ENCODE measurements around the gene CSTPP1. TPM values are rescaled to one million over a fixed set of nuclear protein-coding genes. Genes with fewer than 3 reads are reported as not detected.

The CSTPP1 gene
- total and polyA plus RNA-seq, 8 donors, result 16.4 to 146 (median 37.3) TPM

DNA sequence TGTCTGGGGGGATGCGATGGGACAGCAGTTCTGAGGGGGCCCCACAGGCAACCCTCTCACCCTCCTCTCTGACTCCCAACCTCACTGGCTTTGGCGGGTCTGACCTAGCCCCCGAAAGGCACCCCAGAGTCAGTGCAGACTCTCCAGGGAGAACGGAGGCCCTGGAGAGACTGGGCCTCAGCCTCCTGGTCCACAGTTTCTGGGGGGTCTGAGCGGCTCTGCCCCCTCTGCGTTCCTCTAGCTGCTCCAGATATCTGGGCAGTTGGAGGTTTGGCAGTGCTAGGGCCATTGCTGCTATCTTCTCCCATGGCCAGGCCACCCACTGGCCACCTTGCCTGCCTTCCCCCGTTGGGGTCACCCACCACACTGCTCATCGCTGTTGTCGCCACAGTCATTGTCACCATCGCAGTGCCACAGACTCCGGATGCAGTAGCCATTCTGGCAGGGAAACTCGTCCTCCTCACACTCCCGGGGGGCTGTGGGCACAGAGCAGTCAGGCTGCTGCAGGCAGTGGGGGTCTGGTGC, 37.0 kb upstream of the CSTPP1 start:
- peaks cover 0 to 36% (median 14%) of the 10 kb centered on the region in 4 donors for H3K4me1 ChIP-seq
- H3K36me3 ChIP-seq, result peaks cover 7 to 41% (median 33%) of the 10 kb centered on the region in 4 donors
- DNase-seq, result no peak
- no peak overlapping the region for H3K4me3 ChIP-seq
- no peak overlapping the region for H3K27ac ChIP-seq
- WGBS, 5 donors, result 94 to 97% (median 96%) methylated on average over 10 to 13 of the region's 13 CpGs
- H3K9me3 ChIP-seq, result no peaks in the 10 kb centered on the region
- intact Hi-C loops (cut with DNase I; ENCODE audit: low total_unique reads), result no loop called here
- no peaks in the 10 kb centered on the region for H3K27me3 ChIP-seq
- TF ChIP-seq POLR2AphosphoS5 (IDR thresholded peaks at IDR 0.05) (no peak), EP300 (IDR thresholded peaks at IDR 0.05) (no peak), CTCF (IDR thresholded peaks at IDR 0.05) (no peak), POLR2A (IDR thresholded peaks at IDR 0.05) (no peak)

- Histone ChIP-seq H3K36me3 (peaks cover 7 to 35% (median 27%) of the 10 kb centered on the region in 4 donors), H3K4me1 (peaks cover 0 to 29% (median 11%) of the 10 kb centered on the region in 4 donors), H3K9me3 (no peaks in the 10 kb centered on the region), H3K27me3 (no peaks in the 10 kb centered on the region), H3K27ac (no peak overlapping the region), H3K4me3 (no peak overlapping the region)
- no peak for DNase-seq
- WGBS, 5 donors, result 85 to 92% (median 91%) methylated on average over 13 of the region's 13 CpGs
- TF ChIP-seq POLR2A (IDR thresholded peaks at IDR 0.05), result no peak
- no peak for TF ChIP-seq POLR2AphosphoS5 (IDR thresholded peaks at IDR 0.05)
- TF ChIP-seq EP300 (IDR thresholded peaks at IDR 0.05), result no peak
- TF ChIP-seq CTCF (IDR thresholded peaks at IDR 0.05), result no peak
- intact Hi-C loops (cut with DNase I; ENCODE audit: low total_unique reads), result no loop called here
Measured at GRCh38 chr11:46900091-46900746, 36.3 kb upstream of the CSTPP1 start.

GRCh38 chr11:46901156-46901555, 35.4 kb upstream of the CSTPP1 start:
- no peaks in the 10 kb centered on the region for H3K27me3 ChIP-seq
- 65 to 90% (median 79%) methylated on average over 3 of the region's 3 CpGs for WGBS, 5 donors
- H3K9me3 ChIP-seq, result no peaks in the 10 kb centered on the region
- DNase-seq, result no peak
- no peak overlapping the region for H3K27ac ChIP-seq
- intact Hi-C loops (cut with DNase I; ENCODE audit: low total_unique reads), result no loop called here
- H3K4me1 ChIP-seq, result peaks cover 0 to 23% (median 1%) of the 10 kb centered on the region in 4 donors
- peaks cover 7 to 25% (median 21%) of the 10 kb centered on the region in 4 donors for H3K36me3 ChIP-seq
- TF ChIP-seq POLR2AphosphoS5 (IDR thresholded peaks at IDR 0.05) (no peak), CTCF (IDR thresholded peaks at IDR 0.05) (no peak)
- no peak overlapping the region for H3K4me3 ChIP-seq

DNA sequence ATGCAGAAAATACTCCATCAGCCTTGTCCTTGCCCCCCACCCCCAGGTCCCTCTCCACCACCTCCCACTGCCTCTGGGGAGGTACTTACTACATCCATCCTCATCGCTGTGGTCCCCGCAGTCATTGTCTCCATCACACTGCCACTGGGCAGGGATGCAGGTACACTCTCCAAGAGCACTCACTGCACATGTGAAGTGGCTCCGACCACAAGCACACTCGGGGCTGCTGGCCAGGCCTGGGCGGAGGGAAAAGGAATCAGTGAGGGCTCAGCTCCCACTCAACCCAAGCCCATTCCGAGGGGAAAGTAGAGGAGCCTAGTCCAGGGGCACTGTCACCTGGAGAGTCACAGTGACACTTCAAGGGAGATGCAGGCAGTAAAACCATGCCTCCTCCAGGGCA, 33.9 kb upstream of the CSTPP1 start:
- Histone ChIP-seq H3K4me3 (no peak overlapping the region), H3K9me3 (no peaks in the 10 kb centered on the region), H3K36me3 (peaks cover 7 to 23% (median 18%) of the 10 kb centered on the region in 4 donors), H3K4me1 (peaks cover 0 to 32% (median 7%) of the 10 kb centered on the region in 4 donors), H3K27ac (no peak overlapping the region), H3K27me3 (no peaks in the 10 kb centered on the region)
- WGBS, 5 donors, result 87 to 92% (median 88%) methylated on average over 6 of the region's 6 CpGs
- DNase-seq, result no peak
- no peak for TF ChIP-seq CTCF (IDR thresholded peaks at IDR 0.05)
- TF ChIP-seq POLR2A (IDR thresholded peaks at IDR 0.05), result no peak
- TF ChIP-seq EP300 (IDR thresholded peaks at IDR 0.05), result no peak
- TF ChIP-seq POLR2AphosphoS5 (IDR thresholded peaks at IDR 0.05), result no peak
- intact Hi-C loops (cut with DNase I; ENCODE audit: low total_unique reads), result no loop called here

All from stomach (tissue), 9 donors.